HCT116 (cell line): ENCODE data around the gene CABP1. TPM values are rescaled to one million over a fixed set of nuclear protein-coding genes. Genes with fewer than 3 reads are reported as not detected.

ENCODE experiments used
- ATAC-seq: fragments of 200-7000 bp; cut with Tn5 transposase; 2 replicates; pipeline ENCODE4 v1.9.1; 2020; ENCODE audit warnings: mild to moderate bottlenecking, moderate library complexity
- BruUV-seq: library from RNA; stranded (reverse); fragments of 400-500 nt; replicated peaks from 2 replicates; lab custom pipeline; 2021; lab: Mats Ljungman, UMichigan
- CTCF ChIA-PET: fragments of 300-600 bp; sonication (Branson Sonifier 250); formaldehyde crosslinking; loops from one replicate; lab custom pipeline; 2021; ENCODE audit warnings: antibody characterized with exemption; lab: Charles Lee
- POLR2A ChIA-PET: fragments of 300-600, 350-600 bp; sonication (Branson Sonifier 250); formaldehyde crosslinking; loops from one replicate; lab custom pipeline; 2021; ENCODE audit warnings: antibody characterized with exemption; lab: Charles Lee
- RAD21 ChIA-PET, 2 experiments: fragments of 300-600 bp; sonication (Branson Sonifier 250); formaldehyde crosslinking; loops; one replicate each; lab custom pipeline; 2023; ENCODE audit warnings: low total read pairs in 2 of 2; ENCODE audit not compliant: uncharacterized antibody in 2 of 2, unreplicated experiment in 2 of 2, low non-redundant PET in 1 of 2; lab: Charles Lee
- DNase-seq: peaks from one replicate; pipeline ENCODE4 v3.0.0-alpha.2; 2010; ENCODE audit warnings: low read depth, low spot score
- H2AFZ ChIP-seq: fragments of 200-600 bp; shearing (Covaris generic), sonication (generic); 2 replicates; pipeline ENCODE4 v1.6.1; 2017; ENCODE audit warnings: low read depth, mixed run types, mixed read lengths, antibody characterized with exemption, low read length; ENCODE audit not compliant: poor library complexity, severe bottlenecking
- H3K27ac ChIP-seq: 2 replicates; pipeline ENCODE4 v1.5.1; 2012; ENCODE audit warnings: low read depth, low read length
- H3K27me3 ChIP-seq: fragments of 200-600 bp; sonication (generic); 2 replicates; pipeline ENCODE4 v1.6.1; 2016; ENCODE audit warnings: mixed run types, low read length, mixed read lengths; ENCODE audit not compliant: insufficient read depth
- H3K36me3 ChIP-seq, 2 experiments: fragments of 200-500 bp in 1 of 2; fragments of 200-600 bp in 1 of 2; sonication (Bioruptor generic) in 1 of 2; sonication (generic) in 1 of 2; 2 replicates each; pipeline versions ENCODE4 v1.5.1 to v1.6.1; 2014 to 2016; ENCODE audit warnings: low read length in 2 of 2, inconsistent platforms in 1 of 2, mixed read lengths in 1 of 2, mixed run types in 1 of 2; ENCODE audit not compliant: insufficient read depth in 2 of 2, control insufficient read depth in 1 of 2
- H3K4me1 ChIP-seq, 2 experiments: fragments of 200-600 bp in 1 of 2; sonication (generic) in 1 of 2; 2 replicates each; pipeline versions ENCODE4 v1.5.1 to v1.6.1; 2012 to 2017; ENCODE audit warnings: low read length in 2 of 2, inconsistent platforms in 1 of 2, mild to moderate bottlenecking in 1 of 2, mixed read lengths in 1 of 2, mixed run types in 1 of 2, moderate library complexity in 1 of 2; ENCODE audit not compliant: insufficient read depth in 2 of 2, control insufficient read depth in 1 of 2
- H3K4me2 ChIP-seq: fragments of 200-600 bp; sonication (generic); 2 replicates; pipeline ENCODE4 v1.6.1; 2017; ENCODE audit warnings: mixed run types, low read length, mixed read lengths
- H3K4me3 ChIP-seq, 2 experiments: fragments of 200-600 bp in 1 of 2; sonication (generic) in 1 of 2; replicated peaks in 1 of 2; 2 replicates each; pipeline ENCODE4 v1.5.1; 2011 to 2016; ENCODE audit warnings: low read length in 2 of 2, control low read depth in 1 of 2, low read depth in 1 of 2, mild to moderate bottlenecking in 1 of 2, mixed read lengths in 1 of 2, mixed run types in 1 of 2
- H3K79me2 ChIP-seq: fragments of 200-600 bp; sonication (generic); 2 replicates; pipeline ENCODE4 v1.6.1; 2017; ENCODE audit warnings: mild to moderate bottlenecking, mixed run types, low read length, moderate library complexity, mixed read lengths; ENCODE audit not compliant: insufficient read depth
- H3K9ac ChIP-seq: fragments of 200-600 bp; sonication (generic); 2 replicates; pipeline ENCODE4 v1.6.1; 2016; ENCODE audit warnings: low read length, mixed read lengths
- H3K9me2 ChIP-seq: fragments of 200-600 bp; sonication (generic), shearing (Covaris generic); 2 replicates; pipeline ENCODE4 v1.6.1; 2017; ENCODE audit warnings: mixed run types, mild to moderate bottlenecking, moderate library complexity; ENCODE audit not compliant: insufficient read depth
- H3K9me3 ChIP-seq, 2 experiments: fragments of 200-500 bp in 1 of 2; fragments of 200-600 bp in 1 of 2; sonication (Bioruptor generic) in 1 of 2; sonication (generic) in 1 of 2; 2 replicates each; pipeline ENCODE4 v1.6.1; 2014 to 2017; ENCODE audit warnings: low read length in 2 of 2, mixed read lengths in 2 of 2, inconsistent platforms in 1 of 2, low read depth in 1 of 2, mild to moderate bottlenecking in 1 of 2, mixed run types in 1 of 2, moderate library complexity in 1 of 2; ENCODE audit not compliant: control insufficient read depth in 1 of 2, insufficient read depth in 1 of 2
- H4K20me1 ChIP-seq: fragments of 200-600 bp; sonication (generic), shearing (Covaris generic); 2 replicates; pipeline ENCODE4 v1.6.1; 2017; ENCODE audit warnings: mixed run types, mild to moderate bottlenecking, moderate library complexity; ENCODE audit not compliant: insufficient read depth
- CTCF ChIP-seq, 3 experiments: fragments of 200-600 bp in 1 of 3; sonication (generic) in 1 of 3; IDR thresholded peaks in 2 of 3; conservative IDR thresholded peaks in 1 of 3; 2 replicates each; pipeline ENCODE4 v1.5.1; 2012 to 2017; ENCODE audit warnings: low read depth in 2 of 3, low read length in 2 of 3, antibody characterized with exemption in 1 of 3, borderline replicate concordance in 1 of 3, control low read depth in 1 of 3, mild to moderate bottlenecking in 1 of 3, mixed read lengths in 1 of 3, mixed run types in 1 of 3, moderate library complexity in 1 of 3; ENCODE audit not compliant: insufficient read depth in 1 of 3
- EZH2 ChIP-seq: fragments of 200-600 bp; sonication (generic); IDR thresholded peaks from 2 replicates; pipeline ENCODE4 v1.6.1; 2017; ENCODE audit warnings: antibody characterized with exemption, mixed run types
- SP1 ChIP-seq: IDR thresholded peaks from 2 replicates; pipeline ENCODE4 v1.6.1; 2012; ENCODE audit warnings: low read depth
- intact Hi-C: fragments of 100-400 bp; cut with micrococcal nuclease; formaldehyde crosslinking; loops from 2 replicates; pipeline ENCODE4 v1.10.0; 2022
- total RNA-seq: library from RNA; stranded (reverse); gene quantifications from one replicate; pipeline ENCODE4 v1.2.1, GENCODE V29; 2021; ENCODE audit not compliant: unreplicated experiment
- TF ChIP-seq, protein P1 (sequence below): IDR thresholded peaks from 2 replicates; pipeline ENCODE4 v1.6.1; 2012; ENCODE audit warnings: low read depth
- TF ChIP-seq, protein P2 (sequence below): IDR thresholded peaks from 2 replicates; pipeline ENCODE4 v1.6.1; 2012

Gene CABP1
- total RNA-seq, 1 experiment from 2014 or later: 0.84 TPM

GRCh38 chr12:120597861-120598260 is 42.6 kb upstream of the CABP1 start (continued):
- TF ChIP-seq CTCF (IDR thresholded peaks at IDR 0.05 in 2 of 3, conservative IDR thresholded peaks at IDR 0.05 in 1 of 3; ENCODE audit: borderline replicate concordance in 1 of 3, insufficient read depth in 1 of 3, low read depth in 2 of 3, low read length in 2 of 3) (no peak), SP1 (no peak)
- TF ChIP-seq, protein P1, sequence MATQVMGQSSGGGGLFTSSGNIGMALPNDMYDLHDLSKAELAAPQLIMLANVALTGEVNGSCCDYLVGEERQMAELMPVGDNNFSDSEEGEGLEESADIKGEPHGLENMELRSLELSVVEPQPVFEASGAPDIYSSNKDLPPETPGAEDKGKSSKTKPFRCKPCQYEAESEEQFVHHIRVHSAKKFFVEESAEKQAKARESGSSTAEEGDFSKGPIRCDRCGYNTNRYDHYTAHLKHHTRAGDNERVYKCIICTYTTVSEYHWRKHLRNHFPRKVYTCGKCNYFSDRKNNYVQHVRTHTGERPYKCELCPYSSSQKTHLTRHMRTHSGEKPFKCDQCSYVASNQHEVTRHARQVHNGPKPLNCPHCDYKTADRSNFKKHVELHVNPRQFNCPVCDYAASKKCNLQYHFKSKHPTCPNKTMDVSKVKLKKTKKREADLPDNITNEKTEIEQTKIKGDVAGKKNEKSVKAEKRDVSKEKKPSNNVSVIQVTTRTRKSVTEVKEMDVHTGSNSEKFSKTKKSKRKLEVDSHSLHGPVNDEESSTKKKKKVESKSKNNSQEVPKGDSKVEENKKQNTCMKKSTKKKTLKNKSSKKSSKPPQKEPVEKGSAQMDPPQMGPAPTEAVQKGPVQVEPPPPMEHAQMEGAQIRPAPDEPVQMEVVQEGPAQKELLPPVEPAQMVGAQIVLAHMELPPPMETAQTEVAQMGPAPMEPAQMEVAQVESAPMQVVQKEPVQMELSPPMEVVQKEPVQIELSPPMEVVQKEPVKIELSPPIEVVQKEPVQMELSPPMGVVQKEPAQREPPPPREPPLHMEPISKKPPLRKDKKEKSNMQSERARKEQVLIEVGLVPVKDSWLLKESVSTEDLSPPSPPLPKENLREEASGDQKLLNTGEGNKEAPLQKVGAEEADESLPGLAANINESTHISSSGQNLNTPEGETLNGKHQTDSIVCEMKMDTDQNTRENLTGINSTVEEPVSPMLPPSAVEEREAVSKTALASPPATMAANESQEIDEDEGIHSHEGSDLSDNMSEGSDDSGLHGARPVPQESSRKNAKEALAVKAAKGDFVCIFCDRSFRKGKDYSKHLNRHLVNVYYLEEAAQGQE: no peak

DNA sequence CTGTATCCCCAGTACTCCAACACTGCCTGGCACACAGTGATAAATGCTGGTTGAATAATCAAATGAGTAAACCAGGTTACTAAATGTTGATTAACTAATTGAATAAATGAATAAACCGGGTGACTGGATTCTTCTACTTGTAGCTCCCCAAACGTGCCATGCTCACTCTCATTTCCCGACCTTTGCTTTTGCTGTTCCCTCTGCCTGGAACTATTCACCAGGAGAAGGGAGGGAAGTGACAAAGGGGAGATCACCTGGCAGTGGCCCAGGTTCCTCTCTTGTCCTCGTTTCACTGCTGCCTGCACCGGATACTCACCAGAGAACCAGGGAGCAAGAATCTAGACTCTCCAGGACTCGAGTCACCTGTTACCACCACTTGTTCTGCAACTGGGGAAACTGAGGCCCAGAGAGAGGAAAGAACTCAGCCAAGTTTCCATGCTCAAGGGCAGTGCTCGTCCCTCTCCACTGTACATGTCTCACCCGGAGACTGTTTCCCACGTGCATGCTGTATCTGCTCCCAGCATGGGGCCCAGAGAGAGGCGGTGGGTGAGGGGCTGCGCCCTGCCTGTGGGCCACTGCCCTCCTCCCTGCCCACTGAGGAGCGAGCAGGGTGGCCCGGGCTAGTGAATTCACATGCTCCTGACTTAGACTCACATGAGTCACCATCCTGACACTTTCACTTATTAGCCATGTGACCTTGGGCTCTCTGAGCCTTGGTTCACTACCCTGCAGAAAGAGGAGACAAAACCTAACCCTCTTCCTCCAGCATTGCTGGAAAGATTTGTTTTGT is 41.6 kb upstream of the CABP1 start:
- Histone ChIP-seq H3K4me3 (no peak overlapping the region), H4K20me1 (no peaks in the 10 kb centered on the region), H3K9me3 (no peaks in the 10 kb centered on the region), H3K4me2 (peak overlapping the region; percentile 53), H3K9me2 (no peaks in the 10 kb centered on the region), H3K79me2 (no peaks in the 10 kb centered on the region), H3K36me3 (no peaks in the 10 kb centered on the region), H3K27ac (no peak overlapping the region), H3K4me1 (peaks cover 5 to 10% of the 10 kb centered on the region in 2 experiments), H3K27me3 (no peaks in the 10 kb centered on the region), H3K9ac (0 out of 2 replicates have a peak overlapping the region, but pooled peaks have one; percentile 14), H2AFZ (no peak overlapping the region)
- intact Hi-C loops: no loop called here
- ATAC-seq (peak; percentile 79), DNase-seq (no peak)
- no peak for TF ChIP-seq EZH2
- TF ChIP-seq, protein P2, sequence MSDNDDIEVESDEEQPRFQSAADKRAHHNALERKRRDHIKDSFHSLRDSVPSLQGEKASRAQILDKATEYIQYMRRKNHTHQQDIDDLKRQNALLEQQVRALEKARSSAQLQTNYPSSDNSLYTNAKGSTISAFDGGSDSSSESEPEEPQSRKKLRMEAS: peak; percentile 70
- BruUV-seq: no TSS peak
- POLR2A ChIA-PET: no interaction called here
- CTCF ChIA-PET: no interaction called here
- RAD21 ChIA-PET: no interaction called here
